Mesothelial cell of epicardium (in vitro differentiated cells): ENCODE measurements around the gene CHI3L1. TPM values are rescaled to one million over a fixed set of nuclear protein-coding genes. Genes with fewer than 3 reads are reported as not detected.

Experiments used
- DNase-seq, 2 experiments: peaks; one replicate each; pipeline ENCODE4 v3.0.0; 2021; ENCODE audit warnings: low spot score in 2 of 2; ENCODE audit not compliant: unreplicated experiment in 2 of 2
- H3K27ac Mint-ChIP-seq: 2 replicates; pipeline ENCODE4 v1.8.0; 2021; ENCODE audit warnings: mixed read lengths
- H3K27me3 Mint-ChIP-seq: 2 replicates; pipeline ENCODE4 v1.8.0; 2021; ENCODE audit warnings: low read depth, mixed read lengths
- H3K36me3 Mint-ChIP-seq: 2 replicates; pipeline ENCODE4 v1.8.0; 2021; ENCODE audit warnings: mixed read lengths
- H3K4me1 Mint-ChIP-seq: 2 replicates; pipeline ENCODE4 v1.8.0; 2021; ENCODE audit warnings: mixed read lengths
- H3K4me3 Mint-ChIP-seq: 2 replicates; pipeline ENCODE4 v1.8.0; 2021; ENCODE audit warnings: mild to moderate bottlenecking, moderate library complexity, mixed read lengths
- H3K9me3 Mint-ChIP-seq: 2 replicates; pipeline ENCODE4 v1.8.0; 2021; ENCODE audit warnings: mixed read lengths
- total RNA-seq: library from RNA; stranded (reverse); gene quantifications from 3 replicates; pipeline ENCODE4 v1.2.1, GENCODE V29; 2021
- TF ChIP-seq, protein P1 (sequence below): fragments of 200-600 bp; sonication (generic); IDR thresholded peaks from one replicate; pipeline ENCODE4 v1.5.0; 2021; ENCODE audit warnings: antibody characterized with exemption; ENCODE audit not compliant: unreplicated experiment

The CHI3L1 gene
- total RNA-seq, 1 donor from 2014 or later: 0.22 TPM

DNA sequence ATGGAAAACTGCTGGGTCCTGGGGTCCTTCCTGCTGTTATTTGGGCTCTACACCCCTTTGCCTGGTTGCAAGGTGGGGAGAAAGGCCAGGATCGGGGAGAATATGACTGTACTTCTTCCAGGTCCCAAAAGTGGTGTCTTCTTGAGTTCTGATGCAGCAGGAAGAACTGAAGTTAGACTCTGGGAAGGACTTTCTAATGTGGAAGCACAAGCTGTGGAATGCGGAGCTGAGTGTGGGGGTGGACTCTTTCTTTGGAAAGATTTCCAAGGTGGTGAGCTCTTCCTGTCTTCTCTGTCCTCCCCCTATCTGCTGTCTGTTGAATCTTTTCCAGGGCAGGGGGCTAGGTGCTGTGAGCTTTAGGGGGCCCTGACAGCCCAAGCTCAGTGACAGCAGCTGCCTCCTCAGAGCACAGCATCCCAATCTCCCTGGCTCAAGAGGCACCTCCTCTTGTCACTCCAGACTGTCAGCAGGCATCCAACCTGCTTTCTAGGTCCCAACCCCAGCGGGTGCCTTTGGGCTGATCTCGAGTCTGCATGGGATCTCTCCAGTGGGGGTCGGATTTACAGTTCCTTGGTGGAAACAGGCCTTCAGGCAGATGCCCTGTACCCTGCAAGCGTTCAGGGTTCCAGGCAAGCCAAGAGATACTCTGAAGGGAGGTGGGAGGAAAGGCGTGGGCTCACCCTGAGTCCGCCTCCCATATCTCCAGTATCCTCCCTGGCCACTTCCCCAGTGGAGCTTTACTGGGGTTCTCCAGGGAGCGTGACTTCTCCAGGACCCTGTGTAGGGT, 35.8 kb downstream of the CHI3L1 start:
- no peak for DNase-seq
- no peaks in the 10 kb centered on the region for H3K9me3 Mint-ChIP-seq
- H3K27ac Mint-ChIP-seq: peak overlapping the region; percentile 69
- no peak overlapping the region for H3K4me3 Mint-ChIP-seq
- H3K36me3 Mint-ChIP-seq: no peaks in the 10 kb centered on the region
- no peaks in the 10 kb centered on the region for H3K27me3 Mint-ChIP-seq
- H3K4me1 Mint-ChIP-seq: peaks cover 61% of the 10 kb centered on the region
- TF ChIP-seq, protein P1, sequence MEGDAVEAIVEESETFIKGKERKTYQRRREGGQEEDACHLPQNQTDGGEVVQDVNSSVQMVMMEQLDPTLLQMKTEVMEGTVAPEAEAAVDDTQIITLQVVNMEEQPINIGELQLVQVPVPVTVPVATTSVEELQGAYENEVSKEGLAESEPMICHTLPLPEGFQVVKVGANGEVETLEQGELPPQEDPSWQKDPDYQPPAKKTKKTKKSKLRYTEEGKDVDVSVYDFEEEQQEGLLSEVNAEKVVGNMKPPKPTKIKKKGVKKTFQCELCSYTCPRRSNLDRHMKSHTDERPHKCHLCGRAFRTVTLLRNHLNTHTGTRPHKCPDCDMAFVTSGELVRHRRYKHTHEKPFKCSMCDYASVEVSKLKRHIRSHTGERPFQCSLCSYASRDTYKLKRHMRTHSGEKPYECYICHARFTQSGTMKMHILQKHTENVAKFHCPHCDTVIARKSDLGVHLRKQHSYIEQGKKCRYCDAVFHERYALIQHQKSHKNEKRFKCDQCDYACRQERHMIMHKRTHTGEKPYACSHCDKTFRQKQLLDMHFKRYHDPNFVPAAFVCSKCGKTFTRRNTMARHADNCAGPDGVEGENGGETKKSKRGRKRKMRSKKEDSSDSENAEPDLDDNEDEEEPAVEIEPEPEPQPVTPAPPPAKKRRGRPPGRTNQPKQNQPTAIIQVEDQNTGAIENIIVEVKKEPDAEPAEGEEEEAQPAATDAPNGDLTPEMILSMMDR: no peak

DNA sequence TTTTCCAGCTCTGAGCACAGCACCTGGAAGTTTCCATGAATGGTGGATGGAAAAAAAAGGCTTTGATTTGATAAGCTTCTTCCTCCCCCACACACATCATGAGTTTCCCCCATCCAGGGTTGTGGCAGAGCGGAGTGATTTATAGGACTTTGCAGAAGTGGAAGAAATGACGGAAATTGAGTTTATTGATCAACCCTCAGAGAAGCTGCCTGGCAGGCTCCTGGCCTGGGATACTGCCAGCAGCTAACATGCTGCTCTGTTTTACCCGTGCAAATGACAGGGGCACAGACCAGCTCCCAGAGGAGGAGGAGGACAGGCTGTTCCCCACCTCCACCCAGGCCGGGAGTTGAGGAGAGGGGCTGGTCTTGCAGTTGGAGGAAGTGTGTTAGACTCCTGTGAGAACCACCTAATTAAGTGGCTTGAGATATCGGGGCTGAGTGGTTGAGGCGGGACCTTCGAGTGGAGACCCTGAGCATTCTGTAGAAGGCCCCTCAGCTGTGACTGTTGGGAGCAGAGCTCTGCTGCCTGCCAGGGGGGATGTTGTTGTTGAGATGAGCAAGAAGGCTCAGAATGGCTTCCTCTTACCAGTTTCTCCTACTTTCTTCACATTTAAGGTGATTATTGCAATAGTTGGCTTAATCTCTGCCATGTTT, 37.2 kb downstream of the CHI3L1 start:
- Mint-ChIP-seq H3K27ac (peak overlapping the region; percentile 49), H3K36me3 (no peaks in the 10 kb centered on the region), H3K4me1 (peaks cover 65% of the 10 kb centered on the region), H3K27me3 (no peaks in the 10 kb centered on the region), H3K9me3 (no peaks in the 10 kb centered on the region), H3K4me3 (no peak overlapping the region)
- no peak for DNase-seq
- TF ChIP-seq, protein P1: no peak

DNA sequence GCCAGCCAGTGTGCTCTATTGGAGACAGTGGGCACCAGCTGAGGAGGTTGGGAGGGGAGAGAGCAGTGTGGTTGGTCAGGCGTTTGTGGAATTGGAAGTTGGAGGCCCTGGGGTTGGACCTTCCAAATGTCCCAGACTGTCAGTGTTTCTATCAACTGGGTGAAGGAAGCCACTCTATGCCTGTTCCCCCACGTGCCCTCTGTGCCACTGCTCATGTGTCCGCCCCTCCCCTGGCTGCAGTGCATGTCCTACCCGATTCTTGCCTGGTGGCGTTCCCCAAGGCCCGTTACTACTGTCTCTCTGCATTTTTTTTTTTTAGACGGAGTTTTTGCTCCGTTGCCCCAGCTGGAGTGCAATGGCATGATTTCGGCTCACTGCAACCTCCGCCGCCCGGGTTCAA, 37.9 kb downstream of the CHI3L1 start:
- Mint-ChIP-seq H3K4me3 (no peak overlapping the region), H3K27me3 (no peaks in the 10 kb centered on the region), H3K36me3 (no peaks in the 10 kb centered on the region), H3K9me3 (no peaks in the 10 kb centered on the region), H3K4me1 (peaks cover 60% of the 10 kb centered on the region), H3K27ac (peak overlapping the region; percentile 19)
- no peak for DNase-seq
- TF ChIP-seq, protein P1: no peak

DNA sequence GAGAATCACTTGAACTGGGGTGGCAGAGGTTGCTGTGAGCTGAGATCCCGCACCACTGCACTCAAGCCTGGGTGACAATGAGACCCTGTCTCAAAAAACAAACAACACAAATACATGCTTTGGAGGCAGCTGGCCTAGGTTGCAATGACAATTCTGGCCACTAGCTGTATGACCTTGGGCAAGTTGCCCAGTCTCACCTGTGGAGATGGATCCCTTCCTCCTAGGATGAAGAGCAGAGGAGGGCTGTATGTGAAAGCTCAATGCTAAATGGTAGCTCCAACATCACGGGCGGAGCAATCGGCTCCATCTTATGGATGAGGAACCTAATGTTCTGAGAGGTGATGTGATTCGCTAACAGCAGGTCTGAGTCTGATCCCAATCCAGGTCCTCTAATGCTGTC, 38.4 kb downstream of the CHI3L1 start:
- TF ChIP-seq, protein P1: peak; percentile 39
- no peak for DNase-seq
- no peak overlapping the region for H3K27ac Mint-ChIP-seq

DNA sequence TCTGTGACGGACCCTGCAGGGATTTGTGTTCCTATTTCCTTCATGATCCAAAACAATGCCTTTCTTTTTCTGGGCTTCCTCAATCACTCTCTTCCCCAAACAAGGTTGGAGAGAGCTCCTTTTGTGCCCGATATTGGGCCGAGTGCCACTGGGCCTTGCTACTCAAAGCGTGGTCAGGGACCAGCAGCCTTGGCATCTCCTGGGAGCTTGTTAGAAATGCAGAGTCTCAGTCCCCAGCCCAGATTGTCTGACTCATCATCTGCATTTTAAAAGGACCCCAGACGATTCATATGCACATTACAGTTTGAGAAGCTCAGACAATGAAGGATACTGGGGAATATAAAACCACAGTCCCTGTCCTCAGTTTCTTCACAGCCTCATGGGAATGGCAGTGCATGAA, 39.1 kb downstream of the CHI3L1 start:
- Mint-ChIP-seq H3K4me3 (no peak overlapping the region), H3K9me3 (no peaks in the 10 kb centered on the region), H3K27ac (peak overlapping the region; percentile 33), H3K36me3 (no peaks in the 10 kb centered on the region), H3K4me1 (peaks cover 48% of the 10 kb centered on the region), H3K27me3 (no peaks in the 10 kb centered on the region)
- DNase-seq: no peak
- TF ChIP-seq, protein P1: no peak

More for the DNA sequence above, 38.4 kb downstream of the CHI3L1 start:
- Mint-ChIP-seq H3K27me3 (no peaks in the 10 kb centered on the region), H3K4me1 (peaks cover 55% of the 10 kb centered on the region), H3K4me3 (no peak overlapping the region), H3K9me3 (no peaks in the 10 kb centered on the region), H3K36me3 (no peaks in the 10 kb centered on the region)
